ENCODE results near the gene SPDYE11. TPM values are rescaled to one million over a fixed set of nuclear protein-coding genes. Genes with fewer than 3 reads are reported as not detected.
"Not testable (repeated sequence)": the region's sequence is repeated elsewhere in the genome, so short reads cannot be mapped to it uniquely, and the experiment has no call there.

The SPDYE11 gene, protein sequence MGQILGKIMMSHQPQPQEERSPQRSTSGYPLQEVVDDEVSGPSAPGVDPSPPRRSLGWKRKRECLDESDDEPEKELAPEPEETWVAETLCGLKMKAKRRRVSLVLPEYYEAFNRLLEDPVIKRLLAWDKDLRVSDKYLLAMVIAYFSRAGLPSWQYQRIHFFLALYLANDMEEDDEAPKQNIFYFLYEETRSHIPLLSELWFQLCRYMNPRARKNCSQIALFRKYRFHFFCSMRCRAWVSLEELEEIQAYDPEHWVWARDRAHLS
- total RNA-seq = not detected in 2 replicates
- 0.73 and 1.1 TPM in 2 replicates for polyA plus RNA-seq

DNA sequence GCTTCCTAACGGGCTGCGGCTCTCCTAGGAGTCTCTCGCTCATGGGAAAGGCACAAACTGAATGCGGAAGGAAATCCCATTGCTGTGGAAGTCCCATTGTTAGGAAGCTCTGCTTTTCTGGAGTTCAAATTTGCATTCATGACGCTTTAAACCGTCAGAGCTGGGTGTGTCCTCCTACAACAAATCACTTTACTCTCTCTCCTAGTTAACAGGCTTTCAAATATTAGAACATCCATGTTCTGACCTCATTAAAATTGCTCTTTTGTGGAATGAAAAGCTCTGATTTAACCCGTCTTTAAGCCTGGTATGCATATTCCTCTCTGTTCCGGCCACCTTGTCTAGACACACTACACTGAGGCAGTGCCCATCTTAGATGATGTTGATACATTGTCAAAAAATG is at the start of gene SPDYE11:
TSS of gene SPDYE11 (minus strand) at position 101 of the 400 bp plus-strand sequence. CDS start 1,800 bp downstream, outside the sequence.
- H3K27me3 ChIP-seq; H3K4me3 ChIP-seq; H3K4me1 ChIP-seq (ENCODE audit: low read depth); H3K36me3 ChIP-seq; H3K27ac ChIP-seq; H3K9me3 ChIP-seq (ENCODE audit: low read depth); DNase-seq (ENCODE audit: low read depth in 1 of 2, low spot score in 1 of 2): not testable (repeated sequence)

DNA sequence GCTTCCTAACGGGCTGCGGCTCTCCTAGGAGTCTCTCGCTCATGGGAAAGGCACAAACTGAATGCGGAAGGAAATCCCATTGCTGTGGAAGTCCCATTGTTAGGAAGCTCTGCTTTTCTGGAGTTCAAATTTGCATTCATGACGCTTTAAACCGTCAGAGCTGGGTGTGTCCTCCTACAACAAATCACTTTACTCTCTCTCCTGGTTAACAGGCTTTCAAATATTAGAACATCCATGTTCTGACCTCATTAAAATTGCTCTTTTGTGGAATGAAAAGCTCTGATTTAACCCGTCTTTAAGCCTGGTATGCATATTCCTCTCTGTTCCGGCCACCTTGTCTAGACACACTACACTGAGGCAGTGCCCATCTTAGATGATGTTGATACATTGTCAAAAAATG is 28.2 kb upstream of the SPDYE11 start, which contains the start of gene SPDYE9:
TSS of gene SPDYE9 (minus strand) at position 101 of the 400 bp plus-strand sequence. CDS start 1,800 bp downstream, outside the sequence.
- DNase-seq (ENCODE audit: low read depth in 1 of 2, low spot score in 1 of 2); H3K36me3 ChIP-seq: not testable (repeated sequence)

DNA sequence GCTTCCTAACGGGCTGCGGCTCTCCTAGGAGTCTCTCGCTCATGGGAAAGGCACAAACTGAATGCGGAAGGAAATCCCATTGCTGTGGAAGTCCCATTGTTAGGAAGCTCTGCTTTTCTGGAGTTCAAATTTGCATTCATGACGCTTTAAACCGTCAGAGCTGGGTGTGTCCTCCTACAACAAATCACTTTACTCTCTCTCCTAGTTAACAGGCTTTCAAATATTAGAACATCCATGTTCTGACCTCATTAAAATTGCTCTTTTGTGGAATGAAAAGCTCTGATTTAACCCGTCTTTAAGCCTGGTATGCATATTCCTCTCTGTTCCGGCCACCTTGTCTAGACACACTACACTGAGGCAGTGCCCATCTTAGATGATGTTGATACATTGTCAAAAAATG is 28.0 kb downstream of the SPDYE11 start, which contains the start of gene SPDYE8:
TSS of gene SPDYE8 (minus strand) at position 101 of the 400 bp plus-strand sequence. CDS start 1,800 bp downstream, outside the sequence.
- H3K27me3 ChIP-seq; H3K4me3 ChIP-seq; H3K4me1 ChIP-seq (ENCODE audit: low read depth); H3K9me3 ChIP-seq (ENCODE audit: low read depth); H3K27ac ChIP-seq; DNase-seq (ENCODE audit: low read depth in 1 of 2, low spot score in 1 of 2); H3K36me3 ChIP-seq: not testable (repeated sequence)

More for the DNA sequence above, 28.2 kb upstream of the SPDYE11 start, which contains the start of gene SPDYE9:
- not testable (repeated sequence) for H3K4me3 ChIP-seq; H3K9me3 ChIP-seq (ENCODE audit: low read depth); H3K27ac ChIP-seq; H3K4me1 ChIP-seq (ENCODE audit: low read depth); H3K27me3 ChIP-seq

DNA sequence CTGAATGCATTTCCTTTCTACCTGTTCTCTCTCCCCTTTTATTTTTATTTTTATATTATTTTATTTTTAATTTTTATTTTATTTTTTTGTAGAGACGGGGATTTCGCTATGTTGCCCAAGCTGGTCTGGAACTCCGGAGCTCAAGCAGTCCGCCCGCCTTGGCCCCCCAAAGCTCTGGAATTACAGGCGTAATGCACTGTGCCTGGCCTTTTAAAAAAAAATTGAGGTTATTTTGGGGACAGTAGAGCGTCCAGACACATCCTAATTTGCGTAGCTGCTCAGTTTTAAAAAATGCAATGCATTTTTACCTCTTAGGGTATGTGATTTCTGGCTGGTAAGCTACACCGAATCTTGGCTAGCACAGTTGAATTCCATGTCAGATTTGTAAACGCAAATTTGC is 51.2 kb downstream of the SPDYE11 start:
- peak overlapping the region; percentile 83 for H3K27ac ChIP-seq
- DNase-seq (ENCODE audit: low read depth in 1 of 2, low spot score in 1 of 2) = peak in 1 of 2 donors; percentile 0
- not testable (repeated sequence) for H3K36me3 ChIP-seq; H3K4me1 ChIP-seq (ENCODE audit: low read depth); H3K9me3 ChIP-seq (ENCODE audit: low read depth); H3K27me3 ChIP-seq
- H3K4me3 ChIP-seq = peak overlapping the region; percentile 71

DNA sequence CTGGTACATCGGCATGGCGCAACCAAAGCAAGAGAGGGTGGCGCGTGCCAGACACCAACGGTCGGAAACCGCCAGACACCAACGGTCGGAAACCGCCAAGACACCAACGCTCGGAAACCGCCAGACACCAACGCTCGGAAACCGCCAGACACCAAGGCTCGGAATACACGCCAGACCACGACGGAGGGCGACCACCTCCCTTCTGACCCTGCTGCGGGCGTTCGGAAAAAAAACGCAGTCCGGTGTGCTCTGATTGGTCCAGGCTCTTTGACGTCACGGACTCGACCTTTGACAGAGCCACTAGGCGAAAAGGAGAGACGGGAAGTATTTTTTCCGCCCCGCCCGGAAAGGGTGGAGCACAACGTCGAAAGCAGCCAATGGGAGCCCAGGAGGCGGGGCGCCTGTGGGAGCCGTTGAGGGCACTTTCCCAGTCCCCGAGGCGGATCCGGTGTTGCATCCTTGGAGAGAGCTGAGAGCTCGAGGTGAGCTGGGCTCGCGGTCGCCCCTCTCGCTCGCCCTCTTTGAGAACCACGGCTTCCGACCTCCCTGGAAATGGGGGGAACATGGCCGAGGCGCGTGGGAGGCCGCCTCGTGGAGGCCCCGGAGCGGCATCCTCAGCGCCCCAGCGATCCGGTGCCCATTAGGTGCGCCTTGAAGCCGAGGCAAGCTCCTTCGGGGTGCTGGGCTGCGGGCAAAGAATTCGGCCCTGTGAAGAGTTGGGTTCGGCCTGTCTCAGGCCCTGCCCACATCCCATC is 51.8 kb downstream of the SPDYE11 start:
- not testable (repeated sequence) for H3K4me1 ChIP-seq (ENCODE audit: low read depth); H3K9me3 ChIP-seq (ENCODE audit: low read depth); H3K27me3 ChIP-seq; H3K36me3 ChIP-seq
- Histone ChIP-seq H3K4me3 (peak overlapping the region; percentile 71), H3K27ac (peak overlapping the region; percentile 96)
- peak in 1 of 2 donors; percentile 88 for DNase-seq (ENCODE audit: low read depth in 1 of 2, low spot score in 1 of 2)

DNA sequence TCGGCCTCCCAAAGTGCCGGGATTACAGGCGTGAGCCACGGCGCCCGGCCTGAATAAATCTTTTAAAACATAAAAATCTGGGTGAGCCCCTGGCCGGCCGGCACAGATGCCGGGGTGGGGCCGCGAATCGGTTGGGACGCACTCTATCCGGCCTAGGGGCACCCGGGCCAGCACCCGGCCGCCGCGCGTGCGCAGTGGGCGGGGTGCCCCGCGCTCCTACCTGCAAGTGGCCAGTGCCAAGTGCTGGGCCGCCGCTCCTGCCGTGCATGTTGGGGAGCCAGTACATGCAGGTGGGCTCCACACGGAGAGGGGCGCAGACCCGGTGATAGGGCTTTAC is 52.4 kb downstream of the SPDYE11 start:
- Histone ChIP-seq H3K27ac (peak overlapping the region; percentile 96), H3K4me3 (peak overlapping the region; percentile 71)
- not testable (repeated sequence) for H3K4me1 ChIP-seq (ENCODE audit: low read depth); DNase-seq (ENCODE audit: low read depth in 1 of 2, low spot score in 1 of 2); H3K27me3 ChIP-seq; H3K9me3 ChIP-seq (ENCODE audit: low read depth); H3K36me3 ChIP-seq

DNA sequence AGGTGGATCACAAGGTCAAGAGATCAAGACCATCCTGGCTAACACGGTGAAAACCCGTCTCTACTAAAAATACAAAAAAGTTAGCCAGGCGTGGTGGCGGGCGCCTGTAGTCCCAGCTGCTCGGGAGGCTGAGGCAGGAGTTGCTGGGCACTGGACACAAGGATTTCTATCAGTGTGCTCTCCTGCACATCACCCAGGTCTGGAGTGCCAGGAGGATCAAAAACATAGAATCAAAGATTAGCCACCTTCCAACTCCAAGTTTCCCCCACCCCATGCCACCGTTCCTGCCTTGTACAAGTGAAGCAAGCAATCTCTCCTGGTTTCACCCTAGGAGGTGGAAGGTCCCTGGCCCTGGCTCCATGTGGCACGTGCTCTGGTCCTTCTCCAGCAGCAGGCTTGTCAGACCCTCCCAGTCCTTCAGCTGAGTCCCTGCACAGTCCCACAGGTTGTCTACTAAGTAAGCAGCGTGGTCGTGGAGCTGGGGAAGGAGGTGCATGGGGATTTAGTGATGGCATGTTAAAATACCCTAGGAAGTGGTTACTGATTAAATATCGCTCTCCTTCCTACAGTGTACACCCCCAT is 59.7 kb downstream of the SPDYE11 start:
- not testable (repeated sequence) for H3K4me1 ChIP-seq (ENCODE audit: low read depth); DNase-seq (ENCODE audit: low read depth in 1 of 2, low spot score in 1 of 2); H3K36me3 ChIP-seq; H3K9me3 ChIP-seq (ENCODE audit: low read depth); H3K27me3 ChIP-seq; H3K4me3 ChIP-seq; H3K27ac ChIP-seq

Other genes with a start within 250 kb of the SPDYE11 start
- 2.4 and 2.9 TPM in 2 replicates for gene TYW1B, start 229.7 kb downstream of the SPDYE11 start, total RNA-seq
- 3.2 and 3.3 TPM in 2 replicates for gene TYW1B, start 229.7 kb downstream of the SPDYE11 start, polyA plus RNA-seq
- 9.5 and 16.1 TPM in 2 replicates for gene POM121, start 132.8 kb downstream of the SPDYE11 start, total RNA-seq
- 16.6 and 18.3 TPM in 2 replicates for gene POM121, start 132.8 kb downstream of the SPDYE11 start, polyA plus RNA-seq
- gene TRIM74, start 88.4 kb downstream of the SPDYE11 start, total RNA-seq = 2.0 and 5.2 TPM in 2 replicates
- 3.1 and 5.1 TPM in 2 replicates for gene TRIM74, start 88.4 kb downstream of the SPDYE11 start, polyA plus RNA-seq
- gene SPDYE8, start 28.1 kb downstream of the SPDYE11 start, total RNA-seq = not detected in 2 replicates
- gene SPDYE8, start 28.1 kb downstream of the SPDYE11 start, polyA plus RNA-seq = 0.44 and 0.97 TPM in 2 replicates
- not detected in 2 replicates for gene SPDYE9, start 28.1 kb upstream of the SPDYE11 start, total RNA-seq
- 0.73 and 1.1 TPM in 2 replicates for gene SPDYE9, start 28.1 kb upstream of the SPDYE11 start, polyA plus RNA-seq